Measurements from ENCODE around the gene KIF6.

KIF6 gene

GRCh38 chr6:39466631-39467030, 258.6 kb downstream of the KIF6 start:
- TF ChIP-seq CTCF (conservative IDR thresholded peaks at IDR 0.05; ENCODE audit: low read depth, low read length), result no peak
- H3K4me3 ChIP-seq (ENCODE audit: low read length), result no peak overlapping the region
- no peak for DNase-seq (ENCODE audit: low read depth)

GRCh38 chr6:39465539-39465938, 259.7 kb downstream of the KIF6 start:
- TF ChIP-seq CTCF (conservative IDR thresholded peaks at IDR 0.05; ENCODE audit: low read depth, low read length), result no peak
- H3K4me3 ChIP-seq (ENCODE audit: low read length), result no peak overlapping the region
- DNase-seq (ENCODE audit: low read depth), result no peak

GRCh38 chr6:39464067-39464466, 261.1 kb downstream of the KIF6 start:
- no peak for DNase-seq (ENCODE audit: low read depth)
- no peak overlapping the region for H3K4me3 ChIP-seq (ENCODE audit: low read length)
- no peak for TF ChIP-seq CTCF (conservative IDR thresholded peaks at IDR 0.05; ENCODE audit: low read depth, low read length)

GRCh38 chr6:39453956-39454524, 271.2 kb downstream of the KIF6 start:
- H3K4me3 ChIP-seq (ENCODE audit: low read length), result no peak overlapping the region
- DNase-seq (ENCODE audit: low read depth), result no peak
- TF ChIP-seq CTCF (conservative IDR thresholded peaks at IDR 0.05; ENCODE audit: low read depth, low read length), result no peak

GRCh38 chr6:39453241-39453640, 272.0 kb downstream of the KIF6 start:
- DNase-seq (ENCODE audit: low read depth), result no peak
- no peak for TF ChIP-seq CTCF (conservative IDR thresholded peaks at IDR 0.05; ENCODE audit: low read depth, low read length)
- no peak overlapping the region for H3K4me3 ChIP-seq (ENCODE audit: low read length)

GRCh38 chr6:39452306-39453145, 272.7 kb downstream of the KIF6 start:
- no peak for TF ChIP-seq CTCF (conservative IDR thresholded peaks at IDR 0.05; ENCODE audit: low read depth, low read length)
- no peak overlapping the region for H3K4me3 ChIP-seq (ENCODE audit: low read length)
- peak; percentile 89 for DNase-seq (ENCODE audit: low read depth)

GRCh38 chr6:39451831-39452230, 273.4 kb downstream of the KIF6 start:
- peak; percentile 62 for TF ChIP-seq CTCF (conservative IDR thresholded peaks at IDR 0.05; ENCODE audit: low read depth, low read length)
- DNase-seq (ENCODE audit: low read depth), result no peak

More at GRCh38 chr6:39451831-39452230, 273.4 kb downstream of the KIF6 start:
- no peak overlapping the region for H3K4me3 ChIP-seq (ENCODE audit: low read length)
